Measurements from ENCODE around the gene EFS.
A peak's percentile ranks its signal among the peaks of the same experiment; 100 is the strongest.

The EFS gene

GRCh38 chr14:23352506-23353432 is 12.2 kb downstream of the EFS start, which contains the start of gene SLC22A17 (continued):
- TF ChIP-seq ZNF692 (tag by site-specific recombination; IDR thresholded peaks at IDR 0.05) (peak; percentile 54; the same call in 1 of the 2 replicates), ELK4 (IDR thresholded peaks at IDR 0.05; ENCODE audit: borderline replicate concordance, low read depth, low read length) (no peak), PATZ1 (tag by site-specific recombination; IDR thresholded peaks at IDR 0.05) (peak; percentile 84), GLIS1 (tag by site-specific recombination; IDR thresholded peaks at IDR 0.05) (peak; percentile 76), ZBTB20 (tag by site-specific recombination; IDR thresholded peaks at IDR 0.05) (peak; percentile 89), SP2 (tag by site-specific recombination; IDR thresholded peaks at IDR 0.05) (no peak), ZNF292 (tag by site-specific recombination; IDR thresholded peaks at IDR 0.05; ENCODE audit: borderline replicate concordance, low read depth) (no peak), ZNF19 (tag by site-specific recombination; IDR thresholded peaks at IDR 0.05; ENCODE audit: low read depth) (no peak), KLF17 (tag by site-specific recombination; IDR thresholded peaks at IDR 0.05) (peak; percentile 40; the same call in 1 of the 2 replicates), ZNF843 (tag by site-specific recombination; IDR thresholded peaks at IDR 0.05) (no peak), ZBTB10 (tag by site-specific recombination; IDR thresholded peaks at IDR 0.05) (peak; percentile 47; the same call in 1 of the 2 replicates), ZBTB8A (tag by site-specific recombination; IDR thresholded peaks at IDR 0.05) (no peak), ZNF629 (tag by site-specific recombination; IDR thresholded peaks at IDR 0.05) (peak; percentile 85), ZNF223 (tag by site-specific recombination; IDR thresholded peaks at IDR 0.05) (no peak), PBX3 (CRISPR knock-in tag; IDR thresholded peaks at IDR 0.05) (peak; percentile 71; the same call in 1 of the 2 replicates), ZNF645 (tag by site-specific recombination; IDR thresholded peaks at IDR 0.05) (no peak), ZNF157 (tag by site-specific recombination; IDR thresholded peaks at IDR 0.05) (no peak), ZNF580 (tag by site-specific recombination; IDR thresholded peaks at IDR 0.05) (no peak), ZNF248 (tag by site-specific recombination; IDR thresholded peaks at IDR 0.05) (no peak), ZNF394 (tag by site-specific recombination; IDR thresholded peaks at IDR 0.05; ENCODE audit: borderline replicate concordance) (no peak; the same call in 1 of the 2 replicates)
